ENCODE data around the gene WASL. TPM values are rescaled to one million over a fixed set of nuclear protein-coding genes. Genes with fewer than 3 reads are reported as not detected.

The WASL gene
- total RNA-seq, 4 donors from 2014 or later = 32.6 to 40.0 (median 37.3) TPM

- Histone ChIP-seq H3K27ac (no peak overlapping the region), H3K27me3 (no peaks in the 10 kb centered on the region), H3K4me1 (no peaks in the 10 kb centered on the region), H3K9me3 (no peaks in the 10 kb centered on the region), H3K4me3 (no peak overlapping the region), H3K36me3 (no peaks in the 10 kb centered on the region)
- 84 to 96% methylated on average over 1 of the region's 1 CpG for WGBS, 2 donors
- TF ChIP-seq POLR2A (IDR thresholded peaks at IDR 0.05) (no peak), EP300 (IDR thresholded peaks at IDR 0.05) (no peak)
- no peak for DNase-seq (ENCODE audit: low spot score in 2 of 2)
These were observed 96.4 kb downstream of the WASL start for GRCh38 chr7:123652406-123652805.

DNA sequence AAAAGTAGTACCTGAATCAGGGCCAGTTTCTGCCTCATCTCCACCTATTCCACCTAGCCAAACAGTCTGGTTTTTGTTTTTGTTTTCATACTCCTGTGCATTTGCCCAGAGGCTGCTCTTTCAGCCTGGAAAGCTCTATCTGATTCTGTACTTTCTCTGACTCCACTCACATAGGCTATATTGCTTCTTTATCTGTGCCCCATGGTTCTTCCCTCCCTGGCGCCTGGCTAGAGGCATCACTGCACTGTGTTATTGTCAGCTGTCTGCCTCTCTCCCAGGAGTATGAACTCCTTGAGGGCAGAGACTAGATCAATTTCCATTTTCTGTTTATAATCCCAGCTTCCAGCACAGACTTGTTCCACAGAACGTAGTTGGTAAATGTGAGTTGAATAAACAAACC, 98.2 kb downstream of the WASL start:
- H3K4me3 ChIP-seq = no peak overlapping the region
- H3K9me3 ChIP-seq = no peaks in the 10 kb centered on the region
- H3K4me1 ChIP-seq = no peaks in the 10 kb centered on the region
- no peak for TF ChIP-seq CTCF (IDR thresholded peaks at IDR 0.05)
- no peak for TF ChIP-seq POLR2A (IDR thresholded peaks at IDR 0.05)
- TF ChIP-seq EP300 (IDR thresholded peaks at IDR 0.05) = no peak
- no peak for DNase-seq (ENCODE audit: low spot score in 2 of 2)
- H3K27me3 ChIP-seq = no peaks in the 10 kb centered on the region
- WGBS, 2 donors = 66 to 70% methylated on average over 2 of the region's 2 CpGs
- no peaks in the 10 kb centered on the region for H3K36me3 ChIP-seq
- H3K27ac ChIP-seq = no peak overlapping the region

DNA sequence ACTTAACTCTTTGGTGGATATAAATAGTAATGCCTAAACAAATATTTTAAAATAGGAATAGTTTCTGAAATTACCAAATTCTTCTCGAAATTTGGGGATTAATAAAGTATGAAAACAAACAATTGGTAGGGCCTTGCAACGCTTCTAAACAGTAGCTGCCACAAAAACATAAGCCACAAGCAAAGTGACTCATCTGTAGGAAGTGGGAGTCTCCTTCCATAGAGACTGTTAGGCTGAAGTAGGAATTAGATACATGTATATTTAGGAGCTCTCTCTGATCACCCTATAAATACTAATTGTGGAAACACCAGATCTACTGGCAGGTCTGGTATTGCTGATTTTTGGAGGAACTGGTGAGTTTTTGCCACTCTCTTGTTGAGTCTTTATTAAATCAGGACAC, 98.8 kb downstream of the WASL start:
- H3K27me3 ChIP-seq = no peaks in the 10 kb centered on the region
- no peak overlapping the region for H3K4me3 ChIP-seq
- no peaks in the 10 kb centered on the region for H3K36me3 ChIP-seq
- 80 to 84% methylated on average over 2 of the region's 2 CpGs for WGBS, 2 donors
- H3K27ac ChIP-seq = no peak overlapping the region
- H3K4me1 ChIP-seq = no peaks in the 10 kb centered on the region
- no peak for TF ChIP-seq EP300 (IDR thresholded peaks at IDR 0.05)
- no peak for TF ChIP-seq CTCF (IDR thresholded peaks at IDR 0.05)
- TF ChIP-seq POLR2A (IDR thresholded peaks at IDR 0.05) = no peak
- H3K9me3 ChIP-seq = no peaks in the 10 kb centered on the region
- no peak for DNase-seq (ENCODE audit: low spot score in 2 of 2)

- WGBS, 2 donors = 88 to 91% methylated on average over 7 of the region's 7 CpGs
- no peaks in the 10 kb centered on the region for H3K27me3 ChIP-seq
These were observed 101.6 kb downstream of the WASL start for GRCh38 chr7:123647106-123647730.

GRCh38 chr7:123645516-123645915, 103.3 kb downstream of the WASL start:
- Histone ChIP-seq H3K9me3 (no peaks in the 10 kb centered on the region), H3K4me1 (peaks cover 0 to 16% (median 0%) of the 10 kb centered on the region in 4 donors), H3K4me3 (no peak overlapping the region), H3K27me3 (no peaks in the 10 kb centered on the region), H3K36me3 (no peaks in the 10 kb centered on the region), H3K27ac (no peak overlapping the region)
- TF ChIP-seq POLR2A (IDR thresholded peaks at IDR 0.05) (no peak), EP300 (IDR thresholded peaks at IDR 0.05) (no peak), CTCF (IDR thresholded peaks at IDR 0.05) (no peak)
- DNase-seq (ENCODE audit: low spot score in 2 of 2) = no peak
- 61 to 62% methylated on average over 3 of the region's 3 CpGs for whole genome bisulfite sequencing, 2 donors

More at GRCh38 chr7:123647106-123647730, 101.6 kb downstream of the WASL start:
- Histone ChIP-seq H3K4me1 (peaks cover 0 to 16% (median 0%) of the 10 kb centered on the region in 4 donors), H3K4me3 (no peak overlapping the region), H3K27ac (no peak overlapping the region), H3K36me3 (no peaks in the 10 kb centered on the region), H3K9me3 (no peaks in the 10 kb centered on the region)
- no peak for TF ChIP-seq POLR2A (IDR thresholded peaks at IDR 0.05)
- TF ChIP-seq CTCF (IDR thresholded peaks at IDR 0.05) = no peak
- no peak for TF ChIP-seq EP300 (IDR thresholded peaks at IDR 0.05)
- DNase-seq (ENCODE audit: low spot score in 2 of 2) = no peak

All from tibial nerve (tissue), 4 donors.